ENCODE measurements around the gene CELSR3.

GRCh38 chr3:48630407-48630806 is 32.3 kb downstream of the CELSR3 start:
- TF ChIP-seq TCF12 (IDR thresholded peaks at IDR 0.05; ENCODE audit: low read depth), result no peak
- TF ChIP-seq YY1 (IDR thresholded peaks at IDR 0.05; ENCODE audit: low read depth), result no peak
- TF ChIP-seq MAX (IDR thresholded peaks at IDR 0.05), result no peak
- TF ChIP-seq TAF1 (IDR thresholded peaks at IDR 0.05; ENCODE audit: low read depth), result no peak
